NCI-H524 (cell line): ENCODE results near the gene ACSF3.
A peak's percentile ranks its signal among the peaks of the same experiment; 100 is the strongest.
"Not testable (repeated sequence)": the region's sequence is repeated elsewhere in the genome, so short reads cannot be mapped to it uniquely, and the experiment has no call there.

ENCODE experiments used
- DNase-seq, 2 experiments: peaks; one replicate each; lab custom pipeline; 2025; lab: John Stamatoyannopoulos, UW

Gene ACSF3

GRCh38 chr16:89175280-89176146, 81.9 kb downstream of the ACSF3 start:
- peak; percentile 63 to 83 for DNase-seq

DNA sequence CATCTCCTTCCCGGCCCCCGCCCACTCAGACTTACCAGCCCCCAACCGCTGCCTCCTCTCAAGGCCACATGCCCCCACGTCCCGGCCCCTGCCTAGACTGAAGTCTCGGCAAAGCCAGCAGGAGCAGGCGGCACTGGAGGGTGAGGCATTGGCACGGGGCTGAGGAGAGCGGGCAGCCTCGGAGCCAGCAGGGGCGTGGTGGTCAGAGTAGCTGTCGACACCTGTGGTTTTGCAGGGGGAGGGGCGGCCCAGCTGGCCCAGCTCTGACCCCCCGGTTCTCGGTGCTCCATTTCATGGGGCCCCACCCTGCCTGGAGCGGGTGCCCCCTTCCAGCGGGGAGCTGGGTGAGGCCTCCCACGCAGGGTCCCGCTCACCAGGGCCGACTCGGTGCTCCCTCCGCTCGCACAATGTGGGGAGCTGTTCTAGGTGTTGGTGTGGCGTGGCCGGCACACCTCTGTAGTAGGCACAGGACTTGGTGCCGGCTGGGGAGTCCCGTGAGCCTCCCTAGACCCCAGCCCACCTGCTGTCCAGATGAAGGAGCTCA, 82.6 kb downstream of the ACSF3 start:
- DNase-seq: no peak

GRCh38 chr16:89176717-89177116, 83.1 kb downstream of the ACSF3 start:
- no peak for DNase-seq

- DNase-seq: no peak
Observed at GRCh38 chr16:89177501-89177900, 83.8 kb downstream of the ACSF3 start.

DNA sequence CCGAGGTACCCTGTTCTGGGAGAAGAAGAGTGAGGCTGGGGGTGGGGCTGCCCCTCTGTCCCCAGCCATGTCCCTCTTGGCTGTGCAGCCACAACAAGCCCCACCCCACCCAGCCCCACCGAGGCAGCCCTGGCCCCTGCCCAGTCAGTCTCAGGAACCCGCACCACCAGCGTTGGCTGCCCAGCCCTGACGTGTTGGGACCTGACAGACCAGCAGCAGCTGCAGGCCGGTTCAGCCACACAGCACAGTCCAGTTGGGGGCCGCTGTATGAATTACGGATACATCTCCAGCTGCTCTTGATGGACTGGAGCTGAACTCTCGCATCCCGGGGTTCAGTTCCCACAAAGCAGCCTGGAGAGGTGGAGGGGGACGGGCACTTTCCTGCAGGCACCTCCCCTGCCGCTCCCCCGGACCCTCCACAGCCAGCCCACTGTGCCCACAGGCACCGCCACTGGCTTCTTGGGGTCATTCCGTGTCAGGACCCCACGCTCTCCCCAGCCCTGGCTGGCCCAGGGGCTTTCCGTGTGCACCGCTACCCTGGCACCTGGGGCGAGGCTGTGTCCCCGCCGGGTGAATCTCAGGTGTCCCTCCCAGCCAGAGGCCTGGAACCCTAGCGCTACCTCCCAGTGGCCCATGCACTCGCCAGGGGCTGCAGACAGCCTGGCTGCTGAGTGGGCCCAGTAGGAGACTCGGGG, 84.9 kb downstream of the ACSF3 start:
- no peak for DNase-seq

GRCh38 chr16:89179148-89179484, 85.5 kb downstream of the ACSF3 start:
- no peak for DNase-seq

GRCh38 chr16:89179656-89180315, 86.1 kb downstream of the ACSF3 start:
- no peak for DNase-seq

DNA sequence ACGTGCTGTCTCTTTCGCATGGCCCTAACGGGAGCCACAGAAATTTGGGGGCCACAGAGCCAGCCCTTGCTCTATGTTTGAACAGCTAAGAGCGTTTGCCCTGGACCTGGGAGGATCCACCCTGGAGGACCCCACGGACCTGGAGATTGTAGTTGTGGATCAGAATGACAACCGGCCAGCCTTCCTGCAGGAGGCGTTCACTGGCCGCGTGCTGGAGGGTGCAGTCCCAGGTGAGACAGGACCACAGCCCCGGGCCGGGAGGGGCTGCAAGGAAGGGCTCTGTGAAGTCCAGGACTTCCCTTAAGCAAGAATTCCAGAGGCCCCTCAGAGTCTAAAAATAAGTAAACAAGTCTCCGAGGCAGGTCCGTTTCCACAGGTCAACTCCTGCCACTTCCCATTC, 89.8 kb downstream of the ACSF3 start:
- DNase-seq: no peak

DNA sequence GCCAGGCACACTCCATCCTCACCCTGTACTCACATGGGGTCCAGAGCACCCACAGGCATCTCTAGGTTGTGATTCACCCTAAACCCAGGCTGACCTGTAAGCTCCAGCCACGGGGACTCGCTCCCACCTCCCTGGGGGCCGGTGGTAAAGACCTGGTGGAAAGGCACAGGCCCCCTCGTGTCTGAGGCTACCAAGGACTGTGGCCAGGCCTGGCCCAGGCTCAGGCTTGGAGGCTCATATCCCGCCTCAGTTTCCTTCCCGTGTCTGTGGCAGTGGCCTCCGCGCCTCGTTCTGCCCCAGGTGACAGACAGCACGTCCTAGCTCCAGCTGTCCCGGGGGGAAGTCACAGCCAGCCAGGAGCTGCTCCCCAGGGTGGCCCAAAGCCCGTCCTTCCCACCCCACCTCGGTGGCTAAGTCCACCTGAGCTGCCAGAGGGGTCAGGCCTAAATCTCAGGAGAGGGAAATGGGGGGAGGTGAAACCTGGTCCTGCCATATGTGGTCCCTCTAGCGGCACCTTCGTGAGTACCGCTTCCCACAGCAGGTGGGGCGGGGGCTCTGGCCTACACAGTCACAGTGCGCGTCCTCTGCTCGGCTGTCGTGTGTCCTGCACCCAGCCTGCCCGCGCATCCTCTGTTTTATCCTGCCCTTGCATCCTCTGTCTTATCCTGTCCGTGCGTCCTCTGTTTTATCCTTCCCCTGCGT, 90.5 kb downstream of the ACSF3 start:
- peak in 1 of 2 experiments; percentile 63 for DNase-seq

DNA sequence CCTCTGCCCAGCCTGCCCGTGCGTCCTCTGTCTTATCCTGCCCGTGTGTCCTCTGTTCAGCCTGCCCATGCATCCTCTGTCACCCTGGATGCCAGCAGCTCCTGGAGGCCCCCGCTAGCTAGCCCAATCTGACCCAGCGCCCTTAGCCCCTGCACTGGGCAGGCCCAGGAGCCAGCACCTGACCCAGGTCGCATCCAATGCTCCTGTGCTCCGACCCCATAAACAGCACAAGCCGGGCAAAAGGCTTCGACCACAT, 91.0 kb downstream of the ACSF3 start:
- DNase-seq: no peak

GRCh38 chr16:89184933-89185794, 91.5 kb downstream of the ACSF3 start:
- DNase-seq: no peak

- not testable (repeated sequence) for DNase-seq
Observed at GRCh38 chr16:89185887-89186592, 92.4 kb downstream of the ACSF3 start.

DNA sequence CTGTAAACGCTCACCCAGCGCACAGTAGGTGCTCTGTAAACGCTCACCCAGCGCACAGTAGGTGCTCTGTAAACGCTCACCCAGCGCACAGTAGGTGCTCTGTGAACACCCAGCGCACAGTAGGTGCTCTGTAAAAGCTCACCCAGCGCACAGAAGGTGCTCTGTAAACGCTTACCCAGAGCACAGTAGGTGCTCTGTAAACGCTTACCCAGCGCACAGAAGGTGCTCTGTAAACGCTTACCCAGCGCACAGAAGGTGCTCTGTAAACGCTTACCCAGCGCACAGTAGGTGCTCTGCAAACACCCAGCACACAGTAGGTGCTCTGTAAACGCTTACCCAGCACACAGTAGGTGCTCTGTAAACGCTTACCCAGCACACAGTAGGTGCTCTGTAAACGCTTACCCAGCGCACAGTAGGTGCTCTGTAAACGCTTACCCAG, 93.0 kb downstream of the ACSF3 start:
- not testable (repeated sequence) for DNase-seq

- DNase-seq: no peak
Observed at GRCh38 chr16:89187032-89187769, 93.5 kb downstream of the ACSF3 start.

- no peak for DNase-seq
Observed at GRCh38 chr16:89187770-89188392, 94.2 kb downstream of the ACSF3 start.

DNA sequence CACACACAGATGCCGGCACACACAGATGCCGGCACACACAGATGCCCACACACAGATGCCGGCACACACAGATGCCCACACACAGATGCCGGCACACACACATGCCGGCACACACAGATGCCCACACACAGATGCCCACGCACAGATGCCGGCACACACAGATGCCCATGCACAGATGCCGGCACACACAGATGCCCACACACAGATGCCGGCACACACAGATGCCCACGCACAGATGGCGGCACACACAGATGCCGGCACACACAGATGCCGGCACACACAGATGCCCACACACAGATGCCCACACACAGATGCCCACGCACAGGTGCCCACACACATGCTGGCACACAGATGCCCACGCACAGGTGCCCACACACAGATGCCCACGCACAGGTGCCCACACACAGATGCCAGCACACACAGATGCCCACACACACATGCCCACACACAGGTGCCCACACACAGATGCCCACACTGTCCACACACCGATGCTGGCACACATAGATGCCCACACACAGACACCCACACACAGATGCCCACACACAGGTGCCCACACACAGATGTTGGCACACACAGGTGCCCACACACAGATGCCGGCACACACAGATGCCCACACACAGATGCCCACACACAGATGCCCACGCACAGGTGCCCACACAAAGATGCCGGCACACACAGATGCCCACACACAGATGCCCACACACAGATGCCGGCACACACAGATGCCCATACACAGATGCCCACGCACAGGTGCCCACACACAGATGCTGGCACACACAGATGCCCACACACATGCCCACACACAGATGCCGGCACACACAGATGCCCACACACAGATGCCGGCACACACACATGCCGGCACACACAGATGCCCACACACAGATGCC, 95.1 kb downstream of the ACSF3 start:
- not testable (repeated sequence) for DNase-seq

GRCh38 chr16:89189358-89190025, 95.8 kb downstream of the ACSF3 start:
- DNase-seq: no peak
